Endothelial cell (in vitro differentiated cells): ENCODE data around the gene ACSM2B. TPM values are rescaled to one million over a fixed set of nuclear protein-coding genes. Genes with fewer than 3 reads are reported as not detected.
"Not testable (repeated sequence)": the region's sequence is repeated elsewhere in the genome, so short reads cannot be mapped to it uniquely, and the experiment has no call there.

Experiments
- DNase-seq: peaks from one replicate; pipeline ENCODE4 v3.0.0; 2021; ENCODE audit warnings: low spot score
- H3K27ac Mint-ChIP-seq: one replicate; pipeline ENCODE4 v1.8.0; 2021; ENCODE audit warnings: mixed read lengths, inconsistent platforms; ENCODE audit not compliant: unreplicated experiment
- H3K27me3 Mint-ChIP-seq: one replicate; pipeline ENCODE4 v1.8.0; 2021; ENCODE audit warnings: mild to moderate bottlenecking, moderate library complexity, mixed read lengths, inconsistent platforms; ENCODE audit not compliant: unreplicated experiment
- H3K36me3 Mint-ChIP-seq: one replicate; pipeline ENCODE4 v1.8.0; 2021; ENCODE audit warnings: mild to moderate bottlenecking, low read depth, mixed read lengths, inconsistent platforms; ENCODE audit not compliant: unreplicated experiment
- H3K4me1 Mint-ChIP-seq: one replicate; pipeline ENCODE4 v1.8.0; 2021; ENCODE audit warnings: mild to moderate bottlenecking, mixed read lengths, inconsistent platforms; ENCODE audit not compliant: unreplicated experiment
- H3K4me3 Mint-ChIP-seq: one replicate; pipeline ENCODE4 v1.8.0; 2021; ENCODE audit warnings: mild to moderate bottlenecking, mixed read lengths, inconsistent platforms; ENCODE audit not compliant: unreplicated experiment
- H3K9me3 Mint-ChIP-seq: one replicate; pipeline ENCODE4 v1.8.0; 2021; ENCODE audit warnings: mixed read lengths, inconsistent platforms; ENCODE audit not compliant: unreplicated experiment
- CTCF ChIP-seq: fragments of 200-600 bp; sonication (generic); IDR thresholded peaks from one replicate; pipeline ENCODE4 v1.5.0; 2021; ENCODE audit warnings: antibody characterized with exemption; ENCODE audit not compliant: unreplicated experiment
- total RNA-seq: library from RNA; stranded (reverse); fragmentation: NEBNext Ultra II Directional; extraction: Animal tissue kit (Norgen Biotek cat#: 25700); gene quantifications from one replicate; pipeline ENCODE4 v1.2.1, GENCODE V29; 2021; ENCODE audit not compliant: unreplicated experiment

The ACSM2B gene
- total RNA-seq, 1 donor from 2014 or later, result not detected

GRCh38 chr16:20507280-20507679 is 68.9 kb downstream of the ACSM2B start:
- H3K9me3 Mint-ChIP-seq, result peaks cover 25% of the 10 kb centered on the region
- no peak for TF ChIP-seq CTCF
- no peak for DNase-seq
- H3K4me3 Mint-ChIP-seq, result no peak overlapping the region
- no peaks in the 10 kb centered on the region for H3K36me3 Mint-ChIP-seq
- H3K27ac Mint-ChIP-seq, result no peak overlapping the region
- H3K27me3 Mint-ChIP-seq, result no peaks in the 10 kb centered on the region
- H3K4me1 Mint-ChIP-seq, result no peaks in the 10 kb centered on the region

- DNase-seq, result no peak
- Mint-ChIP-seq H3K4me1 (no peaks in the 10 kb centered on the region), H3K4me3 (no peak overlapping the region), H3K9me3 (peaks cover 25% of the 10 kb centered on the region), H3K36me3 (no peaks in the 10 kb centered on the region), H3K27ac (no peak overlapping the region), H3K27me3 (no peaks in the 10 kb centered on the region)
- no peak for TF ChIP-seq CTCF
These were observed 71.7 kb downstream of the ACSM2B start for GRCh38 chr16:20504418-20504817.

- not testable (repeated sequence) for H3K9me3 Mint-ChIP-seq, H3K27me3 Mint-ChIP-seq
These were observed 84.7 kb downstream of the ACSM2B start for GRCh38 chr16:20491448-20491847.

GRCh38 chr16:20490994-20491393 is 85.2 kb downstream of the ACSM2B start:
- not testable (repeated sequence) for H3K4me3 Mint-ChIP-seq, H3K4me1 Mint-ChIP-seq, H3K27ac Mint-ChIP-seq, H3K36me3 Mint-ChIP-seq, H3K27me3 Mint-ChIP-seq, H3K9me3 Mint-ChIP-seq, DNase-seq

More at GRCh38 chr16:20491448-20491847, 84.7 kb downstream of the ACSM2B start:
- not testable (repeated sequence) for DNase-seq, H3K27ac Mint-ChIP-seq, H3K4me1 Mint-ChIP-seq, H3K36me3 Mint-ChIP-seq, H3K4me3 Mint-ChIP-seq

Other genes with a start within 250 kb of the ACSM2B start
- gene GP2, start 248.9 kb downstream of the ACSM2B start, total RNA-seq, result not detected
- gene UMOD, start 223.7 kb downstream of the ACSM2B start, total RNA-seq, result not detected
- gene PDILT, start 171.6 kb downstream of the ACSM2B start, total RNA-seq, result not detected
- gene ACSM5, start 166.8 kb downstream of the ACSM2B start, total RNA-seq, result not detected
- not detected for gene ACSM2A, start 124.8 kb downstream of the ACSM2B start, total RNA-seq
- gene ACSM1, start 121.3 kb upstream of the ACSM2B start, total RNA-seq, result 0.38 TPM
- 32.2 TPM for gene THUMPD1, start 165.5 kb upstream of the ACSM2B start, total RNA-seq
- gene ACSM3, start 187.6 kb upstream of the ACSM2B start, total RNA-seq, result 10.3 TPM
- 7.1 TPM for gene ERI2, start 230.1 kb upstream of the ACSM2B start, total RNA-seq
- 2.4 TPM for gene REXO5, start 230.2 kb upstream of the ACSM2B start, total RNA-seq